ENCODE data around the gene PIP5KL1.

Gene PIP5KL1

GRCh38 chr9:127935765-127936221 is 5.2 kb upstream of the PIP5KL1 start:
- TF ChIP-seq CTCF (IDR thresholded peaks at IDR 0.05; ENCODE audit: insufficient read depth, low read length, poor library complexity, severe bottlenecking): no peak
- DNase-seq (ENCODE audit: extremely low read depth, insufficient read length): no peak
- H3K4me3 ChIP-seq (replicated peaks; ENCODE audit: low read depth, low read length): peak overlapping the region; percentile 92
- H3K36me3 ChIP-seq (ENCODE audit: control insufficient read depth, insufficient read depth, low read length): peaks cover 1% of the 10 kb centered on the region
- no peaks in the 10 kb centered on the region for H3K27me3 ChIP-seq (replicated peaks; ENCODE audit: control insufficient read depth, insufficient read depth, low read length)

- DNase-seq (ENCODE audit: extremely low read depth, insufficient read length): no peak
- H3K4me3 ChIP-seq (replicated peaks; ENCODE audit: low read depth, low read length): no peak overlapping the region
- H3K27me3 ChIP-seq (replicated peaks; ENCODE audit: control insufficient read depth, insufficient read depth, low read length): no peaks in the 10 kb centered on the region
- TF ChIP-seq CTCF (IDR thresholded peaks at IDR 0.05; ENCODE audit: insufficient read depth, low read length, poor library complexity, severe bottlenecking): no peak
- H3K36me3 ChIP-seq (ENCODE audit: control insufficient read depth, insufficient read depth, low read length): peaks cover 1% of the 10 kb centered on the region
Measured at GRCh38 chr9:127934986-127935385, 4.4 kb upstream of the PIP5KL1 start.

GRCh38 chr9:127934248-127934647 is 3.7 kb upstream of the PIP5KL1 start:
- no peak for TF ChIP-seq CTCF (IDR thresholded peaks at IDR 0.05; ENCODE audit: insufficient read depth, low read length, poor library complexity, severe bottlenecking)
- Histone ChIP-seq H3K27me3 (replicated peaks; ENCODE audit: control insufficient read depth, insufficient read depth, low read length) (no peaks in the 10 kb centered on the region), H3K4me3 (replicated peaks; ENCODE audit: low read depth, low read length) (no peak overlapping the region), H3K36me3 (ENCODE audit: control insufficient read depth, insufficient read depth, low read length) (peaks cover 1% of the 10 kb centered on the region; the same call in 1 of the 2 replicates)
- DNase-seq (ENCODE audit: extremely low read depth, insufficient read length): no peak

- Histone ChIP-seq H3K4me3 (replicated peaks; ENCODE audit: low read depth, low read length) (peak overlapping the region; percentile 63), H3K36me3 (ENCODE audit: control insufficient read depth, insufficient read depth, low read length) (peaks cover 1% of the 10 kb centered on the region; the same call in 1 of the 2 replicates), H3K27me3 (replicated peaks; ENCODE audit: control insufficient read depth, insufficient read depth, low read length) (no peaks in the 10 kb centered on the region; the same call in 1 of the 2 replicates)
- TF ChIP-seq CTCF (IDR thresholded peaks at IDR 0.05; ENCODE audit: insufficient read depth, low read length, poor library complexity, severe bottlenecking): no peak
- DNase-seq (ENCODE audit: extremely low read depth, insufficient read length): no peak
Measured at GRCh38 chr9:127931092-127931881, 710 bp upstream of the PIP5KL1 start.

GRCh38 chr9:127929625-127929979 is 975 bp downstream of the PIP5KL1 start:
- no peak for TF ChIP-seq CTCF (IDR thresholded peaks at IDR 0.05; ENCODE audit: insufficient read depth, low read length, poor library complexity, severe bottlenecking)
- Histone ChIP-seq H3K27me3 (replicated peaks; ENCODE audit: control insufficient read depth, insufficient read depth, low read length) (no peaks in the 10 kb centered on the region; the same call in 1 of the 2 replicates), H3K36me3 (ENCODE audit: control insufficient read depth, insufficient read depth, low read length) (no peaks in the 10 kb centered on the region), H3K4me3 (replicated peaks; ENCODE audit: low read depth, low read length) (no peak overlapping the region)
- no peak for DNase-seq (ENCODE audit: extremely low read depth, insufficient read length)

Measured in GM06990 (cell line).